Measurements from ENCODE around the gene PEX11B.

PEX11B gene

GRCh38 chr1:145918144-145918991 is at the start of gene PEX11B:
TSS of gene PEX11B (minus strand) at chr1:145918717. CDS start at chr1:145918688, 29 bp downstream.
- DNase-seq: peak; percentile 93 to 96 (median 94)

- no peak for DNase-seq
Observed at GRCh38 chr1:145967288-145967687, 48.8 kb upstream of the PEX11B start.

- DNase-seq: no peak
Observed at GRCh38 chr1:145965119-145965744, 46.7 kb upstream of the PEX11B start.

- DNase-seq: peak; percentile 66 to 84 (median 77)
Observed at GRCh38 chr1:145964328-145965118, 46.0 kb upstream of the PEX11B start, which contains the start of the genes ANKRD34A and POLR3GL. TSS of gene ANKRD34A (minus strand) at chr1:145964575. CDS start at chr1:145961759, 2,816 bp downstream. TSS of gene POLR3GL (plus strand) at chr1:145964690. CDS start at chr1:145974866, 10,176 bp downstream.

GRCh38 chr1:145963265-145964019 is 44.9 kb upstream of the PEX11B start:
- no peak for DNase-seq

GRCh38 chr1:145962157-145963102 is 43.9 kb upstream of the PEX11B start:
- peak in 2 of 4 experiments; percentile 14 to 18 for DNase-seq

GRCh38 chr1:145961425-145962156 is 43.1 kb upstream of the PEX11B start:
- DNase-seq: peak; percentile 13 to 29 (median 20)

GRCh38 chr1:145961109-145961424 is 42.5 kb upstream of the PEX11B start:
- DNase-seq: no peak

GRCh38 chr1:145960468-145961108 is 42.1 kb upstream of the PEX11B start:
- DNase-seq: peak in 2 of 4 experiments; percentile 18 to 44

- DNase-seq: no peak
Observed at GRCh38 chr1:145959957-145960467, 41.5 kb upstream of the PEX11B start.

GRCh38 chr1:145959333-145959732 is 40.8 kb upstream of the PEX11B start:
- no peak for DNase-seq

- no peak for DNase-seq
Observed at GRCh38 chr1:145958734-145959133, 40.2 kb upstream of the PEX11B start.

GRCh38 chr1:145957443-145958319 is 39.2 kb upstream of the PEX11B start, which contains the start of gene LIX1L:
TSS of gene LIX1L (minus strand) at chr1:145958017. CDS start at chr1:145957927, 90 bp downstream.
- peak; percentile 72 to 92 (median 82) for DNase-seq

- no peak for DNase-seq
Observed at GRCh38 chr1:145956781-145957442, 38.4 kb upstream of the PEX11B start.

- DNase-seq: no peak
Observed at GRCh38 chr1:145956361-145956760, 37.8 kb upstream of the PEX11B start.

GRCh38 chr1:145955436-145955835 is 36.9 kb upstream of the PEX11B start:
- DNase-seq: no peak

GRCh38 chr1:145953861-145954260 is 35.3 kb upstream of the PEX11B start:
- no peak for DNase-seq

GRCh38 chr1:145952903-145953302 is 34.4 kb upstream of the PEX11B start:
- no peak for DNase-seq

Data from activated naive CD4-positive, alpha-beta T cell (primary cell).